Loucy (cell line): Measurements from ENCODE around the gene IGLL1.

ENCODE experiments used
- EZH2phosphoT487 ChIP-seq: fragments of 200-600 bp; IDR thresholded peaks from 2 replicates; pipeline ENCODE4 v1.6.1; 2018; ENCODE audit warnings: antibody characterized with exemption, mild to moderate bottlenecking, moderate library complexity, borderline replicate concordance
- TF ChIP-seq, protein P1 (sequence below): fragments of 200-600 bp; sonication (generic); conservative IDR thresholded peaks from 2 replicates; pipeline ENCODE4 v1.5.1; 2014; ENCODE audit warnings: mild to moderate bottlenecking, antibody characterized with exemption, low read length

DNA sequence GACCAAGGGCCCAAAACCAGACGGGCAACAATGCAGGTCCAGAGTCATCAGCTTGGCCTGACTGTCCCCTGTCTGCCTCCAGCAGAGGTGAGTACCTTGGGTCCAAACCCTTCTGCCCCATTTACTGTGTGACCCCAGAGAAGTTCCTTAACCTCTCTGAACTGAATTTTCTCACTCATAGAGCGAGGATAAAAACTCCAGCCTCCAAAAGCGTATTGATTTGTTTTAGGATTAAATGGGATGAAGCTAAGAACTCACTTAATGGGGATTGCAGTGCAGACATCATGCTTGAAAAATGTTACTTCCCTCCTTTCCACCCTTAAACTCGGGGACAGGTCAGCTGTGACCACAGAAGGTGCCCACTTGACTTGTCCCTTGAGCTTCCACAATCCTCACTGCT, 22.6 kb downstream of the IGLL1 start:
- TF ChIP-seq EZH2phosphoT487: no peak
- TF ChIP-seq, protein P1, sequence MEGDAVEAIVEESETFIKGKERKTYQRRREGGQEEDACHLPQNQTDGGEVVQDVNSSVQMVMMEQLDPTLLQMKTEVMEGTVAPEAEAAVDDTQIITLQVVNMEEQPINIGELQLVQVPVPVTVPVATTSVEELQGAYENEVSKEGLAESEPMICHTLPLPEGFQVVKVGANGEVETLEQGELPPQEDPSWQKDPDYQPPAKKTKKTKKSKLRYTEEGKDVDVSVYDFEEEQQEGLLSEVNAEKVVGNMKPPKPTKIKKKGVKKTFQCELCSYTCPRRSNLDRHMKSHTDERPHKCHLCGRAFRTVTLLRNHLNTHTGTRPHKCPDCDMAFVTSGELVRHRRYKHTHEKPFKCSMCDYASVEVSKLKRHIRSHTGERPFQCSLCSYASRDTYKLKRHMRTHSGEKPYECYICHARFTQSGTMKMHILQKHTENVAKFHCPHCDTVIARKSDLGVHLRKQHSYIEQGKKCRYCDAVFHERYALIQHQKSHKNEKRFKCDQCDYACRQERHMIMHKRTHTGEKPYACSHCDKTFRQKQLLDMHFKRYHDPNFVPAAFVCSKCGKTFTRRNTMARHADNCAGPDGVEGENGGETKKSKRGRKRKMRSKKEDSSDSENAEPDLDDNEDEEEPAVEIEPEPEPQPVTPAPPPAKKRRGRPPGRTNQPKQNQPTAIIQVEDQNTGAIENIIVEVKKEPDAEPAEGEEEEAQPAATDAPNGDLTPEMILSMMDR: no peak
